ENCODE measurements around the gene CPED1. TPM values are rescaled to one million over a fixed set of nuclear protein-coding genes. Genes with fewer than 3 reads are reported as not detected.
"Not testable (repeated sequence)": the region's sequence is repeated elsewhere in the genome, so short reads cannot be mapped to it uniquely, and the experiment has no call there.

The CPED1 gene
- total RNA-seq, 6 donors from 2014 or later: 12.9 to 31.6 (median 18.1) TPM

DNA sequence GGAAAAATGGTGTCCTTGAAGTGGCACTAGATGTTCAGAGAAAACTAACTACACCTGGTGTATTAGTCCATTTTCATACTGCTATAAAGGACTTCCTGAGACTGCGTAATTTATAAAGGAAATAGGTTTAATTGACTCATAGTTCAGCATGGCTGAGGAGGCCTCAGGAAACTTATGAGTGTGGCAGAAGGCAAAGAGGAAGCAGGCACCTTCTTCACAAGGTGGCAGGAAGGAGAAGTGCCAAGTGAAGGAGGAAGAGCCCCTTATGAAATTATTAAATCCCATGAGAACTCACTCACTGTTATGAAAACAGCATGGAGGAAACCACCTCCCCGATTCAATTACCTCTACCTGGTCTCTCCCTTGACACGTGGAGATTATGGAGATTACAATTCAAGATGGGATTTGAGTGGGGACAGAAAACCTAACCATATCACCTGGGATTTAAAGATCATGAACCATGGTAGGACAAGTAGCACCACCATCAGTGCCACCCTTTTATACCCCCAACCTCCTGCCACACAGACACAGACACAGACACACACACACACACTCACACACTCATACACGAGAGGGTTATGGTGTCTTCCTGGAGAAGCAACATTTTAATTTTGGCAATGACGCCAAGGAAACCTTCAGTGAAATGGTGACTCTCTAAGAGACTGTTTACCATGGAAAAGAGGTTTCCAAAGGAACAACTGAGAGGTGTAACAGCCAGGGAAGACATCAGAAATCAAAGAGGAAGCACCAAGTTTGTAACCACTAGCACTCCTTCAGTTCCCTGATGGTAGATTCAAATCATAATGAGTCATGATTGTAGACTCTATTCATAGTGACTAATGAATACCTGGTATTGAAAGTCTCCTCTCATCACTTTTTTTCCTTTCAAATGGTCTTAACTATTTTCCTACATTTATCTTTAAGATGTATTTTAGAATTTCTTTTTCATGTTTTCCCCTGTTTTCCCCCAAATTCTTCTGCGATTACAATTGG, 298.5 kb downstream of the CPED1 start:
- no peaks in the 10 kb centered on the region for H3K4me1 ChIP-seq
- H3K36me3 ChIP-seq: peaks cover 0 to 7% (median 0%) of the 10 kb centered on the region in 4 donors
- WGBS, 2 donors: 79 to 90% methylated on average over 6 of the region's 6 CpGs
- peaks cover 0 to 8% (median 0%) of the 10 kb centered on the region in 4 donors for H3K9me3 ChIP-seq
- no peak overlapping the region for H3K4me3 ChIP-seq
- no peaks in the 10 kb centered on the region for H3K27me3 ChIP-seq
- ATAC-seq (ENCODE audit: low FRiP score in 2 of 2) (no peak), DNase-seq (no peak)
- no peak for TF ChIP-seq POLR2A (IDR thresholded peaks at IDR 0.05)
- TF ChIP-seq POLR2AphosphoS5 (IDR thresholded peaks at IDR 0.05): no peak
- no peak for TF ChIP-seq EP300 (IDR thresholded peaks at IDR 0.05)
- TF ChIP-seq CTCF (IDR thresholded peaks at IDR 0.05): no peak
- no peak overlapping the region for H3K27ac ChIP-seq

GRCh38 chr7:121288894-121289293, 300.4 kb downstream of the CPED1 start:
- no peaks in the 10 kb centered on the region for H3K27me3 ChIP-seq
- peaks cover 0 to 8% (median 0%) of the 10 kb centered on the region in 4 donors for H3K9me3 ChIP-seq
- H3K27ac ChIP-seq: no peak overlapping the region
- H3K4me1 ChIP-seq: no peaks in the 10 kb centered on the region
- H3K36me3 ChIP-seq: peaks cover 0 to 7% (median 0%) of the 10 kb centered on the region in 4 donors
- ATAC-seq (ENCODE audit: low FRiP score in 2 of 2) (no peak), DNase-seq (no peak)
- H3K4me3 ChIP-seq: no peak overlapping the region
- TF ChIP-seq POLR2A (IDR thresholded peaks at IDR 0.05) (no peak), CTCF (IDR thresholded peaks at IDR 0.05) (no peak), POLR2AphosphoS5 (IDR thresholded peaks at IDR 0.05) (no peak), EP300 (IDR thresholded peaks at IDR 0.05) (no peak)

DNA sequence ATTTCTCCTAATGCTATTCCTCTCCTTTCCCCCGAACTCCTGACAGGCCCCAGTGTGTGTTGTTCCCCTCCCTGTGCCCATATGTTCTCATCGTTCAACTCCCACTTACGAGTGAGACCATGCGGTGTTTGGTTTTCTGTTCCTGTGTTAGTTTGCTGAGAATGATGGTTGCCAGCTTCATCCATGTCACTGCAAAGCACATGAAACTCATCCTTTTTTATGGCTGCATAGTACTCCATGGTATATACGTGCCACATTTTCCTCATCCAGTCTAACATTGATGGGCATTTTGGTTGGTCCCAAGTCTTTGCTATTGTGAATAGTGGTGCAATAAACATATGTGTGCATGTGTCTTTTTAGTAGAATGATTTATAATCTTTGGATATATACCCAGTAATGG, 301.4 kb downstream of the CPED1 start:
- H3K4me1 ChIP-seq; DNase-seq; ATAC-seq (ENCODE audit: low FRiP score in 2 of 2); H3K36me3 ChIP-seq; H3K27me3 ChIP-seq; H3K27ac ChIP-seq; H3K9me3 ChIP-seq; H3K4me3 ChIP-seq: not testable (repeated sequence)
- WGBS, 2 donors: 89 to 90% methylated on average over 5 of the region's 5 CpGs

GRCh38 chr7:121294448-121294992, 306.0 kb downstream of the CPED1 start:
- Histone ChIP-seq H3K36me3 (peaks cover 0 to 8% (median 0%) of the 10 kb centered on the region in 4 donors), H3K4me1 (no peaks in the 10 kb centered on the region), H3K27me3 (no peaks in the 10 kb centered on the region), H3K27ac (no peak overlapping the region), H3K4me3 (no peak overlapping the region), H3K9me3 (no peaks in the 10 kb centered on the region)
- 75 to 76% methylated on average over 2 of the region's 2 CpGs for WGBS, 2 donors
- DNase-seq (no peak), ATAC-seq (ENCODE audit: low FRiP score in 2 of 2) (no peak)
- TF ChIP-seq EP300 (IDR thresholded peaks at IDR 0.05) (no peak), POLR2A (IDR thresholded peaks at IDR 0.05) (no peak), POLR2AphosphoS5 (IDR thresholded peaks at IDR 0.05) (no peak), CTCF (IDR thresholded peaks at IDR 0.05) (no peak)

- Histone ChIP-seq H3K4me3 (no peak overlapping the region), H3K9me3 (no peaks in the 10 kb centered on the region), H3K27ac (no peak overlapping the region), H3K27me3 (no peaks in the 10 kb centered on the region), H3K36me3 (peaks cover 0 to 8% (median 0%) of the 10 kb centered on the region in 4 donors), H3K4me1 (no peaks in the 10 kb centered on the region)
- no peak for ATAC-seq (ENCODE audit: low FRiP score in 2 of 2)
- no peak for DNase-seq
- TF ChIP-seq POLR2AphosphoS5 (IDR thresholded peaks at IDR 0.05) (no peak), CTCF (IDR thresholded peaks at IDR 0.05) (no peak), EP300 (IDR thresholded peaks at IDR 0.05) (no peak), POLR2A (IDR thresholded peaks at IDR 0.05) (no peak)
- WGBS, 2 donors: 76% methylated on average over 2 of the region's 2 CpGs
These were observed 309.3 kb downstream of the CPED1 start for GRCh38 chr7:121297843-121298242.

Data from upper lobe of left lung (tissue), 6 donors.